ENCODE measurements around the gene RPL11. TPM values are rescaled to one million over a fixed set of nuclear protein-coding genes. Genes with fewer than 3 reads are reported as not detected.

RPL11 gene
- total and polyA plus RNA-seq, 10 of the 15 experiments (the other 5 are each of a cell fraction or from before 2014, with no cell fraction given): 968 to 4,611 (median 2,521) TPM

DNA sequence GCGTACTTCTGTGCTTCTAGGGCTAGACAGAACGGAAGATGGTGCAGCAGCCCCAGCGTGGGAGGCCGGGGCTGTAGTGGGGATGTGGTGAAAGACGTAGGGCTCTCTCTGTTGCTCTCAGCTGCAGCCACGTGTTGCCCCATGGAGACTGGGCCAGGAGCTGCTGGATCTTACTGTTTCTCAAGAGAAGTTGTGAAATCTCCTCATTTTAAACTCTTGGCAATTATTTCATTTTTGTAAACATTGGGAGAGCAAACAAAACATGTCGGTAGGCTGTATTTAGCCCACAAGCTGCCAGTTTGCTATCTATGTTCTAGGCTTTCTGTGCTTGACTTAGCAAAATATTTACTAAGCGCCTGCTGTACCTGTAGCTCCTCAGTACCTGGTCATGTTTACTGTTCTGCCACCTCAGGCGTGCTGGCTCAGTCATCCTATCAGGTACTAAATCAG is 35.8 kb downstream of the RPL11 start (continued):
- TF ChIP-seq ZNF384 (IDR thresholded peaks at IDR 0.05; ENCODE audit: borderline replicate concordance, low read depth, low read length) (no peak), IKZF2 (IDR thresholded peaks at IDR 0.05) (0 out of 4 replicates have a peak, but pooled peaks of 1 of the 2 experiments have one; percentile 22), BHLHE40 (IDR thresholded peaks at IDR 0.05; ENCODE audit: borderline replicate concordance in 1 of 2, low read depth in 2 of 2, low read length in 1 of 2) (peak; percentile 21 to 44; a peak in 2 of 4 replicates), ATF7 (IDR thresholded peaks at IDR 0.05; ENCODE audit: low read depth) (0 out of 2 replicates have a peak, but pooled peaks have one; percentile 34), CREM (IDR thresholded peaks at IDR 0.05; ENCODE audit: low read depth) (peak; percentile 53; the same call in 1 of the 2 replicates), RB1 (IDR thresholded peaks at IDR 0.05; ENCODE audit: borderline replicate concordance) (no peak), TAF1 (IDR thresholded peaks at IDR 0.05; ENCODE audit: borderline replicate concordance, low read depth, low read length) (peak; percentile 13; the same call in 1 of the 2 replicates), EED (IDR thresholded peaks at IDR 0.05; ENCODE audit: low read depth) (0 out of 2 replicates have a peak, but pooled peaks have one; percentile 41), CHD4 (IDR thresholded peaks at IDR 0.05) (no peak), RFX5 (IDR thresholded peaks at IDR 0.05; ENCODE audit: low read depth, low read length) (no peak), GABPA (IDR thresholded peaks at IDR 0.05; ENCODE audit: low read depth) (no peak), POU2F2 (IDR thresholded peaks at IDR 0.05; ENCODE audit: borderline replicate concordance, low read depth, low read length) (no peak), MXI1 (IDR thresholded peaks at IDR 0.05; ENCODE audit: low read depth, low read length) (0 out of 2 replicates have a peak, but pooled peaks have one; percentile 70), JUNB (IDR thresholded peaks at IDR 0.05) (no peak), RAD21 (IDR thresholded peaks at IDR 0.05; ENCODE audit: insufficient read depth, low read depth, low read length) (0 out of 2 replicates have a peak, but pooled peaks have one; percentile 24), CREB1 (IDR thresholded peaks at IDR 0.05; ENCODE audit: low read depth) (peak; percentile 52)
- TF ChIP-seq, protein P1, sequence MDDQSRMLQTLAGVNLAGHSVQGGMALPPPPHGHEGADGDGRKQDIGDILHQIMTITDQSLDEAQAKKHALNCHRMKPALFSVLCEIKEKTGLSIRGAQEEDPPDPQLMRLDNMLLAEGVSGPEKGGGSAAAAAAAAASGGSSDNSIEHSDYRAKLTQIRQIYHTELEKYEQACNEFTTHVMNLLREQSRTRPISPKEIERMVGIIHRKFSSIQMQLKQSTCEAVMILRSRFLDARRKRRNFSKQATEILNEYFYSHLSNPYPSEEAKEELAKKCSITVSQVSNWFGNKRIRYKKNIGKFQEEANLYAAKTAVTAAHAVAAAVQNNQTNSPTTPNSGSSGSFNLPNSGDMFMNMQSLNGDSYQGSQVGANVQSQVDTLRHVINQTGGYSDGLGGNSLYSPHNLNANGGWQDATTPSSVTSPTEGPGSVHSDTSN (IDR thresholded peaks at IDR 0.05; ENCODE audit: insufficient replicate concordance, low read depth, low read length): no peak

All from GM12878 (cell line).